ENCODE results near the gene TDRD15.
A peak's percentile ranks its signal among the peaks of the same experiment; 100 is the strongest.
"Not testable (repeated sequence)": the region's sequence is repeated elsewhere in the genome, so short reads cannot be mapped to it uniquely, and the experiment has no call there.

Gene TDRD15

GRCh38 chr2:21123473-21124393 lies at the start of gene TDRD15:
TSS of gene TDRD15 (plus strand) at chr2:21123968. CDS start at chr2:21137468, 13,500 bp downstream.
- no peak for DNase-seq

- DNase-seq: no peak
These were observed 45.5 kb upstream of the TDRD15 start for GRCh38 chr2:21078296-21078695.

- no peak for DNase-seq
These were observed 40.3 kb upstream of the TDRD15 start for GRCh38 chr2:21083482-21083881.

- DNase-seq: no peak
These were observed 39.4 kb upstream of the TDRD15 start for GRCh38 chr2:21084401-21084800.

- DNase-seq: no peak
These were observed 31.4 kb upstream of the TDRD15 start for GRCh38 chr2:21092308-21092869.

GRCh38 chr2:21095178-21095577 lies 28.6 kb upstream of the TDRD15 start:
- no peak for DNase-seq

- no peak for DNase-seq
These were observed 28.1 kb upstream of the TDRD15 start for GRCh38 chr2:21095714-21096113.

- no peak for DNase-seq
These were observed 27.3 kb upstream of the TDRD15 start for GRCh38 chr2:21096458-21096857.

GRCh38 chr2:21097331-21097730 lies 26.4 kb upstream of the TDRD15 start:
- DNase-seq: no peak

GRCh38 chr2:21098294-21098693 lies 25.5 kb upstream of the TDRD15 start:
- DNase-seq: no peak

- no peak for DNase-seq
These were observed 24.4 kb upstream of the TDRD15 start for GRCh38 chr2:21099281-21099907.

- not testable (repeated sequence) for DNase-seq
These were observed 22.1 kb upstream of the TDRD15 start for GRCh38 chr2:21101514-21102155.

GRCh38 chr2:21102356-21102755 lies 21.4 kb upstream of the TDRD15 start:
- DNase-seq: no peak

GRCh38 chr2:21103274-21103891 lies 20.4 kb upstream of the TDRD15 start:
- no peak for DNase-seq

GRCh38 chr2:21104030-21104660 lies 19.6 kb upstream of the TDRD15 start:
- no peak for DNase-seq

- no peak for DNase-seq
These were observed 12.8 kb upstream of the TDRD15 start for GRCh38 chr2:21111012-21111411.

GRCh38 chr2:21117688-21118087 lies 6.1 kb upstream of the TDRD15 start:
- DNase-seq: no peak

- peak; percentile 6 for DNase-seq
These were observed 5.4 kb upstream of the TDRD15 start for GRCh38 chr2:21118302-21118920.

- DNase-seq: no peak
These were observed 8.1 kb downstream of the TDRD15 start for GRCh38 chr2:21131861-21132260.

GRCh38 chr2:21135585-21135984 lies 11.8 kb downstream of the TDRD15 start:
- no peak for DNase-seq

- DNase-seq: no peak
These were observed 18.4 kb downstream of the TDRD15 start for GRCh38 chr2:21142149-21142548.

GRCh38 chr2:21146638-21147037 lies 22.9 kb downstream of the TDRD15 start:
- no peak for DNase-seq
